Hepatocyte (in vitro differentiated cells): Measurements from ENCODE around the gene NXPH2. TPM values are rescaled to one million over a fixed set of nuclear protein-coding genes. Genes with fewer than 3 reads are reported as not detected.
"Not testable (repeated sequence)": the region's sequence is repeated elsewhere in the genome, so short reads cannot be mapped to it uniquely, and the experiment has no call there.

Experiments used
- DNase-seq: peaks from one replicate; pipeline ENCODE4 v3.0.0-alpha.2; 2016; ENCODE audit warnings: low spot score
- H2AFZ ChIP-seq: fragments of 200-600 bp; sonication (generic); 2 replicates; pipeline ENCODE4 v1.6.0; 2016; ENCODE audit warnings: antibody characterized with exemption, mild to moderate bottlenecking
- H3K27ac ChIP-seq: fragments of 200-600 bp; sonication (generic); 2 replicates; pipeline ENCODE4 v1.5.1; 2016; ENCODE audit warnings: mild to moderate bottlenecking
- H3K27me3 ChIP-seq: fragments of 200-600 bp; sonication (generic); 2 replicates; pipeline ENCODE4 v1.6.1; 2016
- H3K36me3 ChIP-seq: fragments of 200-600 bp; sonication (generic); replicated peaks from 2 replicates; pipeline ENCODE4 v1.5.1; 2016; ENCODE audit warnings: low read depth; ENCODE audit not compliant: insufficient read depth
- H3K4me1 ChIP-seq: fragments of 200-600 bp; sonication (generic); 2 replicates; pipeline ENCODE4 v1.5.1; 2016; ENCODE audit warnings: mild to moderate bottlenecking, moderate library complexity; ENCODE audit not compliant: insufficient read depth
- H3K4me2 ChIP-seq: fragments of 200-600 bp; sonication (generic); 2 replicates; pipeline ENCODE4 v1.6.0; 2016
- H3K4me3 ChIP-seq: fragments of 200-600 bp; sonication (generic); 2 replicates; pipeline ENCODE4 v1.5.1; 2016; ENCODE audit warnings: mild to moderate bottlenecking
- H3K79me2 ChIP-seq: fragments of 200-600 bp; sonication (generic); 2 replicates; pipeline ENCODE4 v1.6.0; 2017; ENCODE audit warnings: mild to moderate bottlenecking
- H3K9me2 ChIP-seq: fragments of 200-600 bp; sonication (generic); replicated peaks from 2 replicates; pipeline ENCODE4 v1.6.0; 2017; ENCODE audit warnings: mild to moderate bottlenecking; ENCODE audit not compliant: insufficient read depth
- H3K9me3 ChIP-seq: fragments of 200-600 bp; sonication (generic); 2 replicates; pipeline ENCODE4 v1.5.1; 2016; ENCODE audit warnings: low read depth, mild to moderate bottlenecking
- H4K20me1 ChIP-seq: fragments of 200-600 bp; sonication (generic); 2 replicates; pipeline ENCODE4 v1.6.0; 2016; ENCODE audit warnings: mild to moderate bottlenecking; ENCODE audit not compliant: insufficient read depth, poor library complexity, severe bottlenecking
- CTCF ChIP-seq: fragments of 200-600 bp; sonication (generic); IDR thresholded peaks from 2 replicates; pipeline ENCODE4 v1.5.1; 2016; ENCODE audit warnings: antibody characterized with exemption, mild to moderate bottlenecking; ENCODE audit not compliant: poor library complexity
- EZH2 ChIP-seq: fragments of 200-600 bp; sonication (generic); IDR thresholded peaks from 2 replicates; pipeline ENCODE4 v1.6.1; 2016; ENCODE audit warnings: antibody characterized with exemption, mild to moderate bottlenecking, borderline replicate concordance
- EZH2phosphoT487 ChIP-seq: fragments of 200-600 bp; sonication (generic); IDR thresholded peaks from one replicate; pipeline ENCODE4 v1.6.1; 2018; ENCODE audit warnings: antibody characterized with exemption, mild to moderate bottlenecking, low read depth, moderate library complexity; ENCODE audit not compliant: unreplicated experiment, severe bottlenecking
- WGBS: methylation state at CpG from one replicate; pipeline ENCODE4 v1.1.6; 2016; ENCODE audit warnings: low lambda C conversion rate; ENCODE audit errors: missing lambda C conversion rate; 5-methylcytosine and 5-hydroxymethylcytosine counted together
- polyA plus RNA-seq: library from polyadenylated mRNA; unstranded; fragments of >200 nt; fragmentation: Nextera tagmentation; extraction: Ambion mirVana; gene quantifications from 2 replicates; pipeline ENCODE4 v1.2.1, GENCODE V29; 2016
- total RNA-seq: library from RNA; depleted of rRNA; stranded (reverse); fragments of >200 nt; gene quantifications from 2 replicates; pipeline ENCODE4 v1.2.3, GENCODE V29; 2014

Gene NXPH2
- total and polyA plus RNA-seq, 2 experiments from 2014 or later: 1.5 to 6.3 TPM

DNA sequence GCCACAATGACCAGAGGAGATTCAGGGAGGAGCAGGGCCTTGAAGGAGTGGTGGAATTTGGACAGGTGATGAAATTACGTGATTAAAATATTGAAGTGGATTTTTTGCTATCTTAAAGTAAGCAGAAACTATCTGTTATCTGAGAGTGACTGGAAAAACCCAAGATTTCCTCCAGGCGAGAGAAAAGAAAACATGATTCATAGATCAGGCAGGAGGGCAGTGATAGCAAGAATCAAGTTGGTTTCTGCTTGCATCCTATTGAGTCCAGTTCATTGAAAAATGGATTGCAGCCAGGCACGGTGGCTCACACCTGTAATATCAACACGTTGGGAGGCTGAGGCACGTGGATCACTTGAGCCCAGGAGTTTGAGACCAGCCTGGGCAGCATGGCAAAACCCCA lies 127.8 kb downstream of the NXPH2 start:
- Histone ChIP-seq H2AFZ (no peak overlapping the region), H3K9me2 (no peaks in the 10 kb centered on the region), H4K20me1 (no peaks in the 10 kb centered on the region), H3K9me3 (no peaks in the 10 kb centered on the region), H3K36me3 (no peaks in the 10 kb centered on the region), H3K79me2 (no peaks in the 10 kb centered on the region), H3K4me1 (peaks cover 5% of the 10 kb centered on the region), H3K27ac (peak overlapping the region; percentile 83), H3K27me3 (no peaks in the 10 kb centered on the region), H3K4me2 (no peak overlapping the region), H3K4me3 (no peak overlapping the region)
- WGBS: 68% methylated on average over 5 of the region's 5 CpGs
- DNase-seq: peak; percentile 35
- TF ChIP-seq EZH2 (no peak), EZH2phosphoT487 (no peak), CTCF (no peak)

DNA sequence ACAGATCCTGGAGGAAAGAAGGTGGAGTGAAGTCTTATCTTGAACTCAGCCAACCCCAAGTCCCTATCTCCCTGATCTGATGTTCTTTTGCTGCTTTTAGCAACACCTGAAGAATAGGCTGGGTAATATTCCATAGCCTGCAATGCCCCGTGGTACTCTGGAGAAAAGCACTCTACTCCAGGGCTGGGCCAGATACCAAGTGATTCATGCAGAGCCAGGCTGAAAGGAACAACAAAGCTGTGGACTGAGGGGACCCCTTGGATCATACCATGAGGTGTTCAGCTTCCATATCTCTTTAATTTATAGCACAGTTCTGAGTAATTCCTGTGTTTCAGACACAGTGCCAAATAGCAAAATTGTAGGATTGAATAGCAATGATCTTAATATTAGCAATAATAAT lies 130.6 kb downstream of the NXPH2 start:
- H3K27me3 ChIP-seq: no peaks in the 10 kb centered on the region
- no peak overlapping the region for H2AFZ ChIP-seq
- peak; percentile 28 for DNase-seq
- H3K4me2 ChIP-seq: no peak overlapping the region
- H4K20me1 ChIP-seq: no peaks in the 10 kb centered on the region
- no peak overlapping the region for H3K27ac ChIP-seq
- H3K36me3 ChIP-seq: no peaks in the 10 kb centered on the region
- H3K4me1 ChIP-seq: peaks cover 5% of the 10 kb centered on the region
- H3K79me2 ChIP-seq: no peaks in the 10 kb centered on the region
- H3K9me2 ChIP-seq: no peaks in the 10 kb centered on the region
- no peaks in the 10 kb centered on the region for H3K9me3 ChIP-seq
- 9% methylated on average over 1 of the region's 1 CpG for WGBS
- TF ChIP-seq EZH2phosphoT487 (no peak), CTCF (no peak), EZH2 (no peak)
- H3K4me3 ChIP-seq: no peak overlapping the region

GRCh38 chr2:138648606-138649005 lies 131.6 kb downstream of the NXPH2 start:
- no peaks in the 10 kb centered on the region for H4K20me1 ChIP-seq
- H3K4me1 ChIP-seq: peaks cover 5% of the 10 kb centered on the region
- no peaks in the 10 kb centered on the region for H3K9me2 ChIP-seq
- H3K27ac ChIP-seq: no peak overlapping the region
- H3K4me2 ChIP-seq: no peak overlapping the region
- WGBS: 60% methylated on average over 4 of the region's 4 CpGs
- H3K79me2 ChIP-seq: no peaks in the 10 kb centered on the region
- no peak overlapping the region for H2AFZ ChIP-seq
- no peaks in the 10 kb centered on the region for H3K27me3 ChIP-seq
- H3K36me3 ChIP-seq: no peaks in the 10 kb centered on the region
- no peak for DNase-seq
- TF ChIP-seq CTCF (no peak), EZH2phosphoT487 (no peak), EZH2 (no peak)
- H3K9me3 ChIP-seq: no peaks in the 10 kb centered on the region
- no peak overlapping the region for H3K4me3 ChIP-seq

DNA sequence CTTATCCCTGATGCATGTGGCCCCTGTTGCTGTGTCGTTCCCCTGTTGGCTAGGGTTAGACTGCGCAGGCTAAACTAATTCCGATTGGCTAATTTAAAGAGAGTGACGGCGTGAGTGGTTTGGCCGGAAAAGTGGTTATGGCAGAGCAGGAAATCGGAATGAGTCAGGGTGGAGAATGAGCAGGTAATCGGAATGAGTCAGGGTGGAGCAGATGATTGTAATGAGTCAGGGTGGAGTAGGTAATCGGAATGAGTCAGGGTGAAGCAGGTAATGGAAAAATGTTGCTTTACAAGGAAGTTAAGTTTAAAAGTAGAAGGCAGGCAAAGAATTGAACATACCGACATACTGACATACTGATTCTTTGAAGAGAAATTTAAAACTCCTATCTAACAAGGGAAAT lies 135.4 kb downstream of the NXPH2 start:
- not testable (repeated sequence) for H3K27me3 ChIP-seq, H3K4me1 ChIP-seq, H3K9me3 ChIP-seq, H3K4me3 ChIP-seq, H2AFZ ChIP-seq, H3K36me3 ChIP-seq, H3K4me2 ChIP-seq, H3K79me2 ChIP-seq, H3K9me2 ChIP-seq, H4K20me1 ChIP-seq, H3K27ac ChIP-seq, DNase-seq
- WGBS: 94% methylated on average over 10 of the region's 10 CpGs
